HUES48 (cell line): Measurements from ENCODE around the gene KRTAP5-3.

Source experiments
- H3K27ac ChIP-seq: one replicate; pipeline ENCODE4 v1.7.0; 2013; ENCODE audit warnings: low read depth, low read length, inconsistent platforms
- H3K27me3 ChIP-seq: 2 replicates; pipeline ENCODE4 v1.6.1; 2013; ENCODE audit warnings: mild to moderate bottlenecking, low read length; ENCODE audit not compliant: control insufficient read depth, insufficient read depth
- H3K36me3 ChIP-seq: 2 replicates; pipeline ENCODE4 v1.6.1; 2013; ENCODE audit warnings: low read length; ENCODE audit not compliant: control insufficient read depth, insufficient read depth
- H3K4me1 ChIP-seq: 2 replicates; pipeline ENCODE4 v1.6.1; 2013; ENCODE audit warnings: mild to moderate bottlenecking, low read length; ENCODE audit not compliant: control insufficient read depth, insufficient read depth
- H3K4me3 ChIP-seq: 2 replicates; pipeline ENCODE4 v1.5.1; 2013; ENCODE audit warnings: mild to moderate bottlenecking, low read depth, low read length
- H3K9ac ChIP-seq: 2 replicates; pipeline ENCODE4 v1.6.1; 2013; ENCODE audit warnings: mild to moderate bottlenecking, low read depth, low read length, moderate library complexity
- H3K9me3 ChIP-seq: 2 replicates; pipeline ENCODE4 v1.6.1; 2013; ENCODE audit warnings: low read length; ENCODE audit not compliant: control insufficient read depth, insufficient read depth

KRTAP5-3 gene

GRCh38 chr11:1631066-1631568, 22.9 kb upstream of the KRTAP5-3 start:
- Histone ChIP-seq H3K36me3 (no peaks in the 10 kb centered on the region), H3K27me3 (peaks cover 12% of the 10 kb centered on the region), H3K4me1 (peaks cover 4% of the 10 kb centered on the region; the same call in 1 of the 2 replicates), H3K4me3 (no peak overlapping the region), H3K9ac (no peak overlapping the region), H3K27ac (no peak overlapping the region), H3K9me3 (no peaks in the 10 kb centered on the region)

- no peaks in the 10 kb centered on the region for H3K36me3 ChIP-seq
- peaks cover 12% of the 10 kb centered on the region for H3K27me3 ChIP-seq
- no peak overlapping the region for H3K4me3 ChIP-seq
- H3K27ac ChIP-seq = no peak overlapping the region
- H3K9me3 ChIP-seq = no peaks in the 10 kb centered on the region
- peaks cover 4% of the 10 kb centered on the region; the same call in 1 of the 2 replicates for H3K4me1 ChIP-seq
- H3K9ac ChIP-seq = no peak overlapping the region
These were observed 22.0 kb upstream of the KRTAP5-3 start for GRCh38 chr11:1630271-1630670.

- H3K4me1 ChIP-seq = peaks cover 4% of the 10 kb centered on the region; the same call in 1 of the 2 replicates
- H3K27ac ChIP-seq = no peak within 1 kb of the TSS
- H3K27me3 ChIP-seq = peaks cover 12% of the 10 kb centered on the region
- no peaks in the 10 kb centered on the region for H3K36me3 ChIP-seq
- H3K9me3 ChIP-seq = no peaks in the 10 kb centered on the region
- H3K9ac ChIP-seq = no peak within 1 kb of the TSS
- no peak within 1 kb of the TSS for H3K4me3 ChIP-seq
These were observed 21.3 kb upstream of the KRTAP5-3 start, which contains the start of gene KRTAP5-5 for GRCh38 chr11:1629326-1630185. Gene KRTAP5-5, plus strand, starts transcription at chr11:1629775. Its CDS starts 66 bp downstream, at chr11:1629841.

GRCh38 chr11:1628506-1629325, 20.5 kb upstream of the KRTAP5-3 start:
- no peak overlapping the region for H3K4me3 ChIP-seq
- no peak overlapping the region for H3K9ac ChIP-seq
- H3K27me3 ChIP-seq = peaks cover 12% of the 10 kb centered on the region
- peaks cover 4% of the 10 kb centered on the region; the same call in 1 of the 2 replicates for H3K4me1 ChIP-seq
- no peak overlapping the region for H3K27ac ChIP-seq
- H3K9me3 ChIP-seq = no peaks in the 10 kb centered on the region
- H3K36me3 ChIP-seq = no peaks in the 10 kb centered on the region

- peaks cover 12% of the 10 kb centered on the region for H3K27me3 ChIP-seq
- peaks cover 4% of the 10 kb centered on the region; the same call in 1 of the 2 replicates for H3K4me1 ChIP-seq
- H3K9ac ChIP-seq = no peak overlapping the region
- no peaks in the 10 kb centered on the region for H3K36me3 ChIP-seq
- H3K9me3 ChIP-seq = no peaks in the 10 kb centered on the region
- no peak overlapping the region for H3K4me3 ChIP-seq
- H3K27ac ChIP-seq = no peak overlapping the region
These were observed 17.3 kb upstream of the KRTAP5-3 start for GRCh38 chr11:1625541-1625940.

GRCh38 chr11:1624621-1625020, 16.4 kb upstream of the KRTAP5-3 start:
- Histone ChIP-seq H3K4me3 (no peak overlapping the region), H3K27me3 (peaks cover 12% of the 10 kb centered on the region), H3K36me3 (no peaks in the 10 kb centered on the region), H3K9me3 (no peaks in the 10 kb centered on the region), H3K9ac (no peak overlapping the region), H3K27ac (no peak overlapping the region), H3K4me1 (peaks cover 4% of the 10 kb centered on the region; the same call in 1 of the 2 replicates)

GRCh38 chr11:1623716-1624115, 15.5 kb upstream of the KRTAP5-3 start:
- peaks cover 7% of the 10 kb centered on the region; the same call in 1 of the 2 replicates for H3K27me3 ChIP-seq
- H3K36me3 ChIP-seq = no peaks in the 10 kb centered on the region
- no peaks in the 10 kb centered on the region for H3K9me3 ChIP-seq
- no peak overlapping the region for H3K9ac ChIP-seq
- H3K4me1 ChIP-seq = no peaks in the 10 kb centered on the region
- no peak overlapping the region for H3K27ac ChIP-seq
- no peak overlapping the region for H3K4me3 ChIP-seq

- no peak within 1 kb of the TSS for H3K27ac ChIP-seq
- no peaks in the 10 kb centered on the region for H3K4me1 ChIP-seq
- H3K36me3 ChIP-seq = no peaks in the 10 kb centered on the region
- no peaks in the 10 kb centered on the region for H3K9me3 ChIP-seq
- H3K9ac ChIP-seq = no peak within 1 kb of the TSS
- no peak within 1 kb of the TSS for H3K4me3 ChIP-seq
- peaks cover under 1% of the 10 kb centered on the region; the same call in 1 of the 2 replicates for H3K27me3 ChIP-seq
These were observed 13.8 kb upstream of the KRTAP5-3 start, which contains the start of gene KRTAP5-4 for GRCh38 chr11:1622086-1622485. Gene KRTAP5-4, minus strand, starts transcription at chr11:1622138. Its CDS starts 45 bp downstream, at chr11:1622093.

- H3K27me3 ChIP-seq = no peaks in the 10 kb centered on the region; the same call in 1 of the 2 replicates
- H3K27ac ChIP-seq = no peak overlapping the region
These were observed 11.2 kb upstream of the KRTAP5-3 start for GRCh38 chr11:1619449-1619848.

GRCh38 chr11:1618231-1618630, 10.0 kb upstream of the KRTAP5-3 start:
- Histone ChIP-seq H3K27me3 (no peaks in the 10 kb centered on the region; the same call in 1 of the 2 replicates), H3K9me3 (no peaks in the 10 kb centered on the region), H3K27ac (no peak overlapping the region), H3K4me3 (no peak overlapping the region), H3K36me3 (no peaks in the 10 kb centered on the region), H3K4me1 (no peaks in the 10 kb centered on the region), H3K9ac (no peak overlapping the region)

More at GRCh38 chr11:1619449-1619848, 11.2 kb upstream of the KRTAP5-3 start:
- Histone ChIP-seq H3K9ac (no peak overlapping the region), H3K4me3 (no peak overlapping the region), H3K36me3 (no peaks in the 10 kb centered on the region), H3K9me3 (no peaks in the 10 kb centered on the region), H3K4me1 (no peaks in the 10 kb centered on the region)
